Left ventricle myocardium inferior (tissue), 1 donor: Measurements from ENCODE around the gene GPR153. TPM values are rescaled to one million over a fixed set of nuclear protein-coding genes. Genes with fewer than 3 reads are reported as not detected.

ENCODE experiments used
- DNase-seq: peaks from one replicate; pipeline ENCODE4 v3.0.0-alpha.2; 2020
- H3K27ac ChIP-seq: fragments of 200-600 bp; replicated peaks from 2 replicates; pipeline ENCODE4 v1.8.0; 2021
- H3K27me3 ChIP-seq: fragments of 200-600 bp; 2 replicates; pipeline ENCODE4 v1.8.0; 2021; ENCODE audit warnings: low read depth
- H3K36me3 ChIP-seq: fragments of 200-600 bp; 2 replicates; pipeline ENCODE4 v1.8.0; 2021
- H3K4me1 ChIP-seq: fragments of 200-600 bp; 2 replicates; pipeline ENCODE4 v1.8.0; 2021
- H3K4me3 ChIP-seq: fragments of 200-600 bp; 2 replicates; pipeline ENCODE4 v1.8.0; 2021; ENCODE audit warnings: mild to moderate bottlenecking, moderate library complexity
- H3K9me3 ChIP-seq: fragments of 200-600 bp; replicated peaks from 2 replicates; pipeline ENCODE4 v1.8.0; 2021
- CTCF ChIP-seq: fragments of 200-600 bp; IDR thresholded peaks from 2 replicates; pipeline ENCODE4 v1.8.0; 2021; ENCODE audit warnings: antibody characterized with exemption, mild to moderate bottlenecking, borderline replicate concordance
- intact Hi-C: fragments of 100-400 bp; cut with micrococcal nuclease; formaldehyde crosslinking; loops from one replicate; pipeline ENCODE4 v1.11.0; 2022
- total RNA-seq: library from RNA; stranded (reverse); fragmentation: NEBNext Ultra II Directional; extraction: Animal tissue kit (Norgen Biotek cat#: 25700); gene quantifications from one replicate; pipeline ENCODE4 v1.2.1, GENCODE V29; 2021
- donor health status: DM: no; HTN: yes; CAD: no; lungs with severe emphysema.

GPR153 gene
- total RNA-seq, 1 donor from 2014 or later, result 4.8 TPM

DNA sequence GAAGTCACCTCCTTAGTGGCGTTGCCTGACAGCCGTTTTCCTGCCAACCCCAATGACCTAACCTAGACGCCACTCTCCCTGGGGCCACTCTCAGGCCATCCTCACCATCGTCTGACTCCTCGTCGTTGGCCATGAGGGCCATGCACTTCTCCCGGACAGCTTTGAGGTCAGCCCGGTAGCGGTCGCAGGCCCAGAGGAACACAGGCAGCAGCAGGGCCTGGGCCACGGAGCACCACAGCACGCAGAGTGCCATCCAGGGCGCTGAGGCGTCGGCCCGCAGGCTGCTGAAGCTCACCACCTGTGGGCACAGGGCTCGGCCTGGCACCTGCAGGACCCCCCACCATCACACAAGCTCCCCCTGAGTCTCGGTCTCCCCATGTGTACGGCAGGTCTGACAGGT, 9.7 kb downstream of the GPR153 start:
- H3K9me3 ChIP-seq, result no peaks in the 10 kb centered on the region
- H3K4me3 ChIP-seq, result no peak overlapping the region
- DNase-seq, result no peak
- intact Hi-C loops, result loop anchor here (10.0 kb wide), 1 partner anchor 196 kb away; no protein-coding TSS in a partner anchor
- peaks cover 6% of the 10 kb centered on the region for H3K36me3 ChIP-seq
- H3K27ac ChIP-seq, result no peak overlapping the region
- TF ChIP-seq CTCF, result no peak
- peaks cover 84% of the 10 kb centered on the region for H3K27me3 ChIP-seq
- peaks cover 12% of the 10 kb centered on the region for H3K4me1 ChIP-seq

GRCh38 chr1:6249739-6250689, 10.9 kb downstream of the GPR153 start:
- intact Hi-C loops, result loop anchor here (10.0 kb wide), 1 partner anchor 195 kb away; no protein-coding TSS in a partner anchor
- Histone ChIP-seq H3K36me3 (peaks cover 6% of the 10 kb centered on the region), H3K4me1 (peaks cover 23% of the 10 kb centered on the region), H3K9me3 (no peaks in the 10 kb centered on the region), H3K27me3 (peaks cover 97% of the 10 kb centered on the region), H3K4me3 (no peak overlapping the region), H3K27ac (no peak overlapping the region)
- no peak for TF ChIP-seq CTCF
- DNase-seq, result no peak

DNA sequence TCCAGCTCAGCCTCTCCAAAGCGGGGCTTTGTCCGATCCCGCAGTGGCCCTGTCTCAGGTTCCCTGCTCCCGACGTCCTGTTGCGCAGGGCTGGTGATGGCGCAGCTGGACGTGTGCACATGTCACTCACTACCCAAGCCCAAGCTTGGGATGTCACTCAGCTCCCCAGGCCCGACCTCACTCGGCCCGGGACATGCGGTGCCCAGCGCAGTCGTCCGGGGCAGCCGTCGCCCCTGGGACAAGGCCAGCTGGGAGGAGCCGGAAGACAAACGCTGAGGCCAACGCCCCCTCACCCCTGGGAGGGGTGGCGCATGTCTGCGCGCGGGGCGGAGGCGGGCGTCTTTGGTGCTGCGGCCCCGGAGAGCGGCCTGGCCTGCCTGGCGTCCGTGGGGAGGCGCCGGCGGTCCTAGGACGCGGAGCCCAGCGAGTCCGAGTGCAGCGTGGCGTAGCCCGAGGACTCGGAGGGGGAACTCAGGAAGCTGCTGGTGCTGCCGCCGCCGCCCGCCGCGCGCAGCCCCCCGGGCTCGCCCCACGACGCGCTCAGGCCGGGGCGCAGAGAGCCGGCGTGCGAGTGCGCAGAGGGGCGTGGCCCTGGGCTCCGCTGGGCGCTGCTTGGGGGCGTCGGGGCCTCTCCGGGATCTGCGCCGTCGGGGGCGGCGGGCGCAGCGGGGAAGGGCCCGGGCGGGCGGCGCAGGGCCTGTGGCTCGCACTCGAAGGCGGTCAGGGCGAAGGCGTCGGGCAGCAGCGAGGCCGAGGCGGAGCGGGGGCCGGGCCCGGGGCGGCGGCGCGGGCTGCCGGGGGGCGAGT, 11.8 kb downstream of the GPR153 start:
- Histone ChIP-seq H3K36me3 (peaks cover 4% of the 10 kb centered on the region), H3K27me3 (peaks cover 96% of the 10 kb centered on the region), H3K4me3 (peak overlapping the region; percentile 47), H3K4me1 (peaks cover 23% of the 10 kb centered on the region), H3K9me3 (no peaks in the 10 kb centered on the region), H3K27ac (no peak overlapping the region)
- TF ChIP-seq CTCF, result no peak
- intact Hi-C loops, result no loop called here
- DNase-seq, result peak; percentile 45

DNA sequence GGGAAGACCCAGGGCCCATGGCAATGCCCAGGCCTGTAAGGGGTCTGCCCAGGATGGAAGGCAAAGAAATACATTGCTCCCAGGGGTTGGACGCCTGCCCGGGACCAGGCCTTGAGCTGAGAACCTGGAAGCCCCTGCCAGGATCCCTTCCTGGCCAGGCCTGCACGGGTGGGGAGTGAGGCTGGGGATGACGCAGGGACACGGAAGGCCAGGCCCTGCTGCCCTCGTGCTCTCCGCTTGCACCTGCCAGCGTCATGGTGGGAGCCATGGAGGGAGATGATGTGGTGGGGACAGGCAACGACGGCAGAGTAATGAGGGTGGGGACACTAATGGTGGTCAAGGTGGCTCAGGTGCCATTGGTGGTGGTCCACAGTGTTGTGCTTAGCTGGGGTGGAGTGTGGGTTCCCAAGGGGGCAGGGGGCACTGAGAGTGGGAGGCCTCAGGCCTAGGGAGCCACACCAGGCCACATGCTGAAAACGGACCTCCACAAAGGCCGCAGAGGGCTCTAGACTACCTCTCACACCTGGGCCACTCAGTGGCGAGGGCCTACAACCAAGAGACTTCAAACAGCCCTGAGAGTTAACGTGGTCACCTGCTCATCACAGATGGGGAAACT, 12.6 kb downstream of the GPR153 start:
- H3K36me3 ChIP-seq, result no peaks in the 10 kb centered on the region
- no peak for TF ChIP-seq CTCF
- peaks cover 96% of the 10 kb centered on the region for H3K27me3 ChIP-seq
- no peaks in the 10 kb centered on the region for H3K9me3 ChIP-seq
- no peak overlapping the region for H3K4me3 ChIP-seq
- peaks cover 23% of the 10 kb centered on the region for H3K4me1 ChIP-seq
- H3K27ac ChIP-seq, result no peak overlapping the region
- intact Hi-C loops, result no loop called here
- DNase-seq, result no peak

DNA sequence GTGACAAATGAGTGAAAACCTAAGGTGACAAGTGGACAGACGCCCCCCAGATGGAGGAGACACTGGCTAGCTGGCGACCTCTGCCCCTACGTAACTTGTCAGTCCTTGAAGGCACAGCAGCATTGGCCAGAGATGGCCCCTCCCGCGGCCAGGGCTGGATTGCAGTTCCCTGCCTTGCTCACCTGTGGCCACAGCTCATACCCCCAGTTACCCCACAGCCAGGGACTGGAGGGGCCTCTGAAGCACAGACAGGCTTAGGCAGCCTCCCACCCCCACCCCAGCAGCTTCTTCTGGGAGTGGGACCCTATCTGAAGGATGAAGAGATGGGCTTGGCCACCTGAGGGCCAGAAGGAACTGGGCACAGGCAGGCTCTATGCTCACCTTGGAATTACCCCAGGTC, 13.2 kb downstream of the GPR153 start:
- intact Hi-C loops, result loop anchor here (2.0 kb wide), 1 partner anchor 95 kb away; no protein-coding TSS in a partner anchor
- no peak overlapping the region for H3K4me3 ChIP-seq
- TF ChIP-seq CTCF, result no peak
- no peaks in the 10 kb centered on the region for H3K36me3 ChIP-seq
- H3K9me3 ChIP-seq, result no peaks in the 10 kb centered on the region
- no peak for DNase-seq
- no peak overlapping the region for H3K27ac ChIP-seq
- peaks cover 96% of the 10 kb centered on the region for H3K27me3 ChIP-seq
- peaks cover 26% of the 10 kb centered on the region for H3K4me1 ChIP-seq
